Measurements from ENCODE around the gene EPHA2.

EPHA2 gene

GRCh38 chr1:16167331-16168143 lies 11.7 kb upstream of the EPHA2 start:
- peak; percentile 61 for DNase-seq

- DNase-seq, result no peak
Observed at GRCh38 chr1:16166117-16166516, 10.2 kb upstream of the EPHA2 start.

- DNase-seq, result peak; percentile 33
Observed at GRCh38 chr1:16165548-16165947, 9.7 kb upstream of the EPHA2 start.

GRCh38 chr1:16165073-16165364 lies 9.2 kb upstream of the EPHA2 start:
- DNase-seq, result peak; percentile 34

GRCh38 chr1:16164213-16165072 lies 8.6 kb upstream of the EPHA2 start:
- peak; percentile 96 for DNase-seq

- peak; percentile 24 for DNase-seq
Observed at GRCh38 chr1:16163608-16164212, 7.8 kb upstream of the EPHA2 start.

- DNase-seq, result no peak
Observed at GRCh38 chr1:16162163-16162822, 6.4 kb upstream of the EPHA2 start.

GRCh38 chr1:16161717-16162116 lies 5.8 kb upstream of the EPHA2 start:
- no peak for DNase-seq

GRCh38 chr1:16158993-16159831 lies 3.3 kb upstream of the EPHA2 start:
- peak; percentile 39 for DNase-seq

- DNase-seq, result no peak
Observed at GRCh38 chr1:16158025-16158424, 2.2 kb upstream of the EPHA2 start.

- DNase-seq, result peak; percentile 23
Observed at GRCh38 chr1:16156848-16157495, 1.1 kb upstream of the EPHA2 start.

- no peak for DNase-seq
Observed at GRCh38 chr1:16153999-16154673, 1.7 kb downstream of the EPHA2 start.

GRCh38 chr1:16153096-16153998 lies 2.5 kb downstream of the EPHA2 start:
- no peak for DNase-seq

GRCh38 chr1:16152481-16153087 lies 3.3 kb downstream of the EPHA2 start:
- no peak for DNase-seq

- DNase-seq, result no peak
Observed at GRCh38 chr1:16151995-16152384, 3.9 kb downstream of the EPHA2 start.

- DNase-seq, result peak; percentile 66
Observed at GRCh38 chr1:16151196-16151994, 4.5 kb downstream of the EPHA2 start.

- no peak for DNase-seq
Observed at GRCh38 chr1:16150508-16150907, 5.4 kb downstream of the EPHA2 start.

GRCh38 chr1:16149702-16150488 lies 6.0 kb downstream of the EPHA2 start:
- DNase-seq, result no peak
